WTC11 (cell line): ENCODE results near the gene RARRES2. TPM values are rescaled to one million over a fixed set of nuclear protein-coding genes. Genes with fewer than 3 reads are reported as not detected.

ENCODE experiments used
- ATAC-seq: fragments of 200-7000 bp; cut with Tn5 transposase; 2 replicates; pipeline ENCODE4 v1.10.0; 2021; ENCODE audit warnings: mild to moderate bottlenecking, moderate library complexity
- CTCF ChIA-PET: fragments of 300-600 bp; sonication (Branson Sonifier 250); formaldehyde crosslinking; loops from one replicate; lab custom pipeline; 2021; ENCODE audit warnings: antibody characterized with exemption; lab: Charles Lee
- POLR2A ChIA-PET: fragments of 350-600 bp; sonication (Branson Sonifier 250); formaldehyde crosslinking; loops from one replicate; lab custom pipeline; 2021; ENCODE audit warnings: antibody characterized with exemption; lab: Charles Lee
- DNase-seq: peaks from one replicate; pipeline ENCODE4 v3.0.0; 2021; ENCODE audit warnings: low spot score
- H3K27ac Mint-ChIP-seq: 2 replicates; pipeline ENCODE4 v1.8.0; 2021; ENCODE audit warnings: mixed read lengths
- H3K27me3 Mint-ChIP-seq: 2 replicates; pipeline ENCODE4 v1.8.0; 2021; ENCODE audit warnings: low read depth, mild to moderate bottlenecking, moderate library complexity, mixed read lengths
- H3K36me3 Mint-ChIP-seq: 2 replicates; pipeline ENCODE4 v1.8.0; 2021; ENCODE audit warnings: mixed read lengths
- H3K4me1 Mint-ChIP-seq: 2 replicates; pipeline ENCODE4 v1.8.0; 2022; ENCODE audit warnings: mixed read lengths
- H3K4me3 Mint-ChIP-seq: 2 replicates; pipeline ENCODE4 v1.8.0; 2021; ENCODE audit warnings: mild to moderate bottlenecking, moderate library complexity, mixed read lengths
- H3K9me3 Mint-ChIP-seq: 2 replicates; pipeline ENCODE4 v1.8.0; 2021; ENCODE audit warnings: mixed read lengths
- ESRRA ChIP-seq: sonication (generic); formaldehyde crosslinking; IDR thresholded peaks from 2 replicates; pipeline ENCODE4 v1.8.1; 2022; ENCODE audit warnings: mild to moderate bottlenecking, missing genetic modification reagents, borderline replicate concordance
- JAZF1 ChIP-seq: fragments of 250-450 bp; sonication (Bioruptor Pico); IDR thresholded peaks from 2 replicates; pipeline ENCODE4 v1.9.0; 2021; ENCODE audit warnings: moderate library complexity, mild to moderate bottlenecking, inconsistent platforms
- KAT7 ChIP-seq: sonication (generic); formaldehyde crosslinking; IDR thresholded peaks from 2 replicates; pipeline ENCODE4 v1.8.1; 2023; ENCODE audit warnings: missing genetic modification reagents, mild to moderate bottlenecking, borderline replicate concordance
- MAX ChIP-seq: sonication (generic); formaldehyde crosslinking; IDR thresholded peaks from 2 replicates; pipeline ENCODE4 v1.8.0; 2022; ENCODE audit warnings: mild to moderate bottlenecking, missing genetic modification reagents
- NFATC4 ChIP-seq: fragments of 250-450 bp; sonication (Bioruptor Pico); IDR thresholded peaks from 2 replicates; pipeline ENCODE4 v1.9.0; 2021; ENCODE audit warnings: mild to moderate bottlenecking
- RELA ChIP-seq: sonication (generic); formaldehyde crosslinking; IDR thresholded peaks from 2 replicates; pipeline ENCODE4 v1.8.1; 2022; ENCODE audit warnings: missing genetic modification reagents, mild to moderate bottlenecking, borderline replicate concordance
- SMAD4 ChIP-seq: sonication (generic); formaldehyde crosslinking; IDR thresholded peaks from 2 replicates; pipeline ENCODE4 v1.8.0; 2022; ENCODE audit warnings: mild to moderate bottlenecking, missing genetic modification reagents
- SOX15 ChIP-seq: fragments of 250-450 bp; sonication (Bioruptor Pico); IDR thresholded peaks from 2 replicates; pipeline ENCODE4 v1.9.0; 2021; ENCODE audit warnings: mild to moderate bottlenecking
- STAT6 ChIP-seq: sonication (generic); formaldehyde crosslinking; conservative IDR thresholded peaks from 2 replicates; pipeline ENCODE4 v1.8.1; 2023; ENCODE audit warnings: mild to moderate bottlenecking, low read depth, missing genetic modification reagents, moderate library complexity
- TP53 ChIP-seq: sonication (generic); formaldehyde crosslinking; IDR thresholded peaks from 2 replicates; pipeline ENCODE4 v1.8.1; 2023; ENCODE audit warnings: mild to moderate bottlenecking, missing genetic modification reagents
- USF2 ChIP-seq: sonication (generic); formaldehyde crosslinking; IDR thresholded peaks from 2 replicates; pipeline ENCODE4 v1.8.1; 2023; ENCODE audit warnings: mild to moderate bottlenecking, missing genetic modification reagents, moderate library complexity
- ZBTB43 ChIP-seq: sonication (generic); formaldehyde crosslinking; IDR thresholded peaks from 2 replicates; pipeline ENCODE4 v1.8.1; 2023; ENCODE audit warnings: mild to moderate bottlenecking, missing genetic modification reagents
- ZNF121 ChIP-seq: sonication (generic); formaldehyde crosslinking; IDR thresholded peaks from 2 replicates; pipeline ENCODE4 v1.8.0; 2023; ENCODE audit warnings: missing genetic modification reagents
- ZNF232 ChIP-seq: sonication (generic); formaldehyde crosslinking; IDR thresholded peaks from 2 replicates; pipeline ENCODE4 v1.8.0; 2022; ENCODE audit warnings: mild to moderate bottlenecking, missing genetic modification reagents
- total RNA-seq: library from RNA; stranded (reverse); gene quantifications from 3 replicates; pipeline ENCODE4 v1.2.3, GENCODE V29; 2021
- TF ChIP-seq, protein P1 (sequence below): sonication (generic); formaldehyde crosslinking; IDR thresholded peaks from 2 replicates; pipeline ENCODE4 v1.8.0; 2023; ENCODE audit warnings: missing genetic modification reagents, mild to moderate bottlenecking, borderline replicate concordance
- TF ChIP-seq, protein P2 (sequence below): fragments of 250-450 bp; sonication (Bioruptor Pico); IDR thresholded peaks from 2 replicates; pipeline ENCODE4 v1.8.0; 2021; ENCODE audit warnings: mild to moderate bottlenecking
- TF ChIP-seq, protein P3 (sequence below): sonication (generic); formaldehyde crosslinking; IDR thresholded peaks from 2 replicates; pipeline ENCODE4 v1.8.0; 2022; ENCODE audit warnings: mild to moderate bottlenecking, missing genetic modification reagents
- TF ChIP-seq, protein P4 (sequence below): sonication (generic); formaldehyde crosslinking; IDR thresholded peaks from 2 replicates; pipeline ENCODE4 v1.8.0; 2022; ENCODE audit warnings: missing genetic modification reagents

RARRES2 gene
- total RNA-seq, 1 experiment from 2014 or later, result 230 TPM

GRCh38 chr7:150378853-150379440 lies 37.5 kb upstream of the RARRES2 start, which contains the start of gene ZNF775 (continued):
- TF ChIP-seq MAX (CRISPR knock-in tag) (peak; percentile 42; the same call in 1 of the 2 replicates), SOX15 (CRISPR knock-in tag) (no peak), USF2 (peak; percentile 93), SMAD4 (CRISPR knock-in tag) (no peak)
- TF ChIP-seq, protein P1, sequence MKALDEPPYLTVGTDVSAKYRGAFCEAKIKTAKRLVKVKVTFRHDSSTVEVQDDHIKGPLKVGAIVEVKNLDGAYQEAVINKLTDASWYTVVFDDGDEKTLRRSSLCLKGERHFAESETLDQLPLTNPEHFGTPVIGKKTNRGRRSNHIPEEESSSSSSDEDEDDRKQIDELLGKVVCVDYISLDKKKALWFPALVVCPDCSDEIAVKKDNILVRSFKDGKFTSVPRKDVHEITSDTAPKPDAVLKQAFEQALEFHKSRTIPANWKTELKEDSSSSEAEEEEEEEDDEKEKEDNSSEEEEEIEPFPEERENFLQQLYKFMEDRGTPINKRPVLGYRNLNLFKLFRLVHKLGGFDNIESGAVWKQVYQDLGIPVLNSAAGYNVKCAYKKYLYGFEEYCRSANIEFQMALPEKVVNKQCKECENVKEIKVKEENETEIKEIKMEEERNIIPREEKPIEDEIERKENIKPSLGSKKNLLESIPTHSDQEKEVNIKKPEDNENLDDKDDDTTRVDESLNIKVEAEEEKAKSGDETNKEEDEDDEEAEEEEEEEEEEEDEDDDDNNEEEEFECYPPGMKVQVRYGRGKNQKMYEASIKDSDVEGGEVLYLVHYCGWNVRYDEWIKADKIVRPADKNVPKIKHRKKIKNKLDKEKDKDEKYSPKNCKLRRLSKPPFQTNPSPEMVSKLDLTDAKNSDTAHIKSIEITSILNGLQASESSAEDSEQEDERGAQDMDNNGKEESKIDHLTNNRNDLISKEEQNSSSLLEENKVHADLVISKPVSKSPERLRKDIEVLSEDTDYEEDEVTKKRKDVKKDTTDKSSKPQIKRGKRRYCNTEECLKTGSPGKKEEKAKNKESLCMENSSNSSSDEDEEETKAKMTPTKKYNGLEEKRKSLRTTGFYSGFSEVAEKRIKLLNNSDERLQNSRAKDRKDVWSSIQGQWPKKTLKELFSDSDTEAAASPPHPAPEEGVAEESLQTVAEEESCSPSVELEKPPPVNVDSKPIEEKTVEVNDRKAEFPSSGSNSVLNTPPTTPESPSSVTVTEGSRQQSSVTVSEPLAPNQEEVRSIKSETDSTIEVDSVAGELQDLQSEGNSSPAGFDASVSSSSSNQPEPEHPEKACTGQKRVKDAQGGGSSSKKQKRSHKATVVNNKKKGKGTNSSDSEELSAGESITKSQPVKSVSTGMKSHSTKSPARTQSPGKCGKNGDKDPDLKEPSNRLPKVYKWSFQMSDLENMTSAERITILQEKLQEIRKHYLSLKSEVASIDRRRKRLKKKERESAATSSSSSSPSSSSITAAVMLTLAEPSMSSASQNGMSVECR, result 0 out of 2 replicates have a peak, but pooled peaks have one; percentile 20
- TF ChIP-seq, protein P2, sequence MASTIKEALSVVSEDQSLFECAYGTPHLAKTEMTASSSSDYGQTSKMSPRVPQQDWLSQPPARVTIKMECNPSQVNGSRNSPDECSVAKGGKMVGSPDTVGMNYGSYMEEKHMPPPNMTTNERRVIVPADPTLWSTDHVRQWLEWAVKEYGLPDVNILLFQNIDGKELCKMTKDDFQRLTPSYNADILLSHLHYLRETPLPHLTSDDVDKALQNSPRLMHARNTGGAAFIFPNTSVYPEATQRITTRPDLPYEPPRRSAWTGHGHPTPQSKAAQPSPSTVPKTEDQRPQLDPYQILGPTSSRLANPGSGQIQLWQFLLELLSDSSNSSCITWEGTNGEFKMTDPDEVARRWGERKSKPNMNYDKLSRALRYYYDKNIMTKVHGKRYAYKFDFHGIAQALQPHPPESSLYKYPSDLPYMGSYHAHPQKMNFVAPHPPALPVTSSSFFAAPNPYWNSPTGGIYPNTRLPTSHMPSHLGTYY, result no peak

- POLR2A ChIA-PET, result interaction anchor here (1.0 to 1.8 kb wide), 5 partner anchors 9 to 49 kb away, joined by 3 to 27 read pairs (median 9); partner anchors contain the start of gene REPIN1
- ATAC-seq (peak; percentile 51), DNase-seq (peak; percentile 86)
- Mint-ChIP-seq H3K27me3 (no peaks in the 10 kb centered on the region), H3K27ac (peak overlapping the region; percentile 95), H3K36me3 (peaks cover 18% of the 10 kb centered on the region), H3K4me3 (peak overlapping the region; percentile 71), H3K9me3 (no peaks in the 10 kb centered on the region), H3K4me1 (peaks cover 82% of the 10 kb centered on the region)
- CTCF ChIA-PET, result interaction anchor here (0.6 to 2.3 kb wide), 15 partner anchors 8 to 618 kb away, joined by 3 to 16 read pairs (median 5); partner anchors contain the start of gene REPIN1
- no peak for TF ChIP-seq ZBTB43
- no peak for TF ChIP-seq RELA (CRISPR knock-in tag)
- TF ChIP-seq STAT6, result no peak
- TF ChIP-seq ZNF232, result no peak
- TF ChIP-seq, protein P3, sequence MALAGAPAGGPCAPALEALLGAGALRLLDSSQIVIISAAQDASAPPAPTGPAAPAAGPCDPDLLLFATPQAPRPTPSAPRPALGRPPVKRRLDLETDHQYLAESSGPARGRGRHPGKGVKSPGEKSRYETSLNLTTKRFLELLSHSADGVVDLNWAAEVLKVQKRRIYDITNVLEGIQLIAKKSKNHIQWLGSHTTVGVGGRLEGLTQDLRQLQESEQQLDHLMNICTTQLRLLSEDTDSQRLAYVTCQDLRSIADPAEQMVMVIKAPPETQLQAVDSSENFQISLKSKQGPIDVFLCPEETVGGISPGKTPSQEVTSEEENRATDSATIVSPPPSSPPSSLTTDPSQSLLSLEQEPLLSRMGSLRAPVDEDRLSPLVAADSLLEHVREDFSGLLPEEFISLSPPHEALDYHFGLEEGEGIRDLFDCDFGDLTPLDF (CRISPR knock-in tag), result peak; percentile 62; the same call in 1 of the 2 replicates
- no peak for TF ChIP-seq JAZF1
- TF ChIP-seq, protein P4, sequence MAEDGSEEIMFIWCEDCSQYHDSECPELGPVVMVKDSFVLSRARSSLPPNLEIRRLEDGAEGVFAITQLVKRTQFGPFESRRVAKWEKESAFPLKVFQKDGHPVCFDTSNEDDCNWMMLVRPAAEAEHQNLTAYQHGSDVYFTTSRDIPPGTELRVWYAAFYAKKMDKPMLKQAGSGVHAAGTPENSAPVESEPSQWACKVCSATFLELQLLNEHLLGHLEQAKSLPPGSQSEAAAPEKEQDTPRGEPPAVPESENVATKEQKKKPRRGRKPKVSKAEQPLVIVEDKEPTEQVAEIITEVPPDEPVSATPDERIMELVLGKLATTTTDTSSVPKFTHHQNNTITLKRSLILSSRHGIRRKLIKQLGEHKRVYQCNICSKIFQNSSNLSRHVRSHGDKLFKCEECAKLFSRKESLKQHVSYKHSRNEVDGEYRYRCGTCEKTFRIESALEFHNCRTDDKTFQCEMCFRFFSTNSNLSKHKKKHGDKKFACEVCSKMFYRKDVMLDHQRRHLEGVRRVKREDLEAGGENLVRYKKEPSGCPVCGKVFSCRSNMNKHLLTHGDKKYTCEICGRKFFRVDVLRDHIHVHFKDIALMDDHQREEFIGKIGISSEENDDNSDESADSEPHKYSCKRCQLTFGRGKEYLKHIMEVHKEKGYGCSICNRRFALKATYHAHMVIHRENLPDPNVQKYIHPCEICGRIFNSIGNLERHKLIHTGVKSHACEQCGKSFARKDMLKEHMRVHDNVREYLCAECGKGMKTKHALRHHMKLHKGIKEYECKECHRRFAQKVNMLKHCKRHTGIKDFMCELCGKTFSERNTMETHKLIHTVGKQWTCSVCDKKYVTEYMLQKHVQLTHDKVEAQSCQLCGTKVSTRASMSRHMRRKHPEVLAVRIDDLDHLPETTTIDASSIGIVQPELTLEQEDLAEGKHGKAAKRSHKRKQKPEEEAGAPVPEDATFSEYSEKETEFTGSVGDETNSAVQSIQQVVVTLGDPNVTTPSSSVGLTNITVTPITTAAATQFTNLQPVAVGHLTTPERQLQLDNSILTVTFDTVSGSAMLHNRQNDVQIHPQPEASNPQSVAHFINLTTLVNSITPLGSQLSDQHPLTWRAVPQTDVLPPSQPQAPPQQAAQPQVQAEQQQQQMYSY (CRISPR knock-in tag), result no peak
- TF ChIP-seq NFATC4 (CRISPR knock-in tag), result no peak
- TF ChIP-seq KAT7 (CRISPR knock-in tag), result no peak
- TF ChIP-seq ESRRA (CRISPR knock-in tag), result no peak
- peak; percentile 81; the same call in 1 of the 2 replicates for TF ChIP-seq ZNF121 (CRISPR knock-in tag)
- no peak for TF ChIP-seq TP53
Observed at GRCh38 chr7:150378115-150378852, 36.9 kb upstream of the RARRES2 start.
